ENCODE measurements around the gene SLC1A2.

Gene SLC1A2

DNA sequence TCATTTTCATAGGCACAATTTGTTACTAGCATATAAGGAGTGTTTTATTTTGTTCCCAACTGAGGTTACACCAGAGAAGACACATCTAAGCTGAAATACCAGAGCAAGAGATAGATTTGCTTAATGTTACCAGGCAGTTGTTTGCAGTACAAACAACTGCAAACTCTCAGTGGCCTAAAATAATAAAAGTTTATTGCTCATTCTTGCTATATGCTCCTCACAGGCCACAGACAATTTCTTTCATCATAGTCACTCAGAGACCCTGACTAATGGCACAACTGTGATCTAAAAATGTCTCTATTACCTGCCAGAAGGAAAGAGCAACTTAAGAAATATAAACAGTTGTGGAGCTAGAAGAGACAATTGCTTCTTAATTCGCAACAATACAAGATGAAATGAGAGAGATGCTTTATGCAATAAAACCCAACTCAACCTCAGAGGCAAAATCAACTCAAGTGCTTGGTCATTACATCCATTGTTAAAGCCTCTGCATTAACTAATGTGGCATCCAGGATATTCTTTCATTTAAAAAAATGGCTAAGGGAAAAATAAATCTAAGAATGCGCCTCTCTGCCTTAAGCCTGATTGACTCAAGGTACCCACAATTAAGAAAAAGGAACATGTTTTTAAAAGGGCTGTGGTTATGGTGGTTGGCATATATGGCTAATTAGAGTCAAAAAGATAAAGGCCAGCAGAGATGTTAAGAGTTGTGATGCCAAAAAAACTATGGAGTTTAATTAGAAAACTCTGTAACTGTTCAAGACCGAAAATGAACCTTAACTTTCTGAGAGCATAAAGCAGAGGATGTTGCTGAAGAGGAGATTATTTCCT lies 176.7 kb downstream of the SLC1A2 start:
- no peak for TF ChIP-seq CTCF (IDR thresholded peaks at IDR 0.05; ENCODE audit: borderline replicate concordance, insufficient read depth, low read depth, low read length)
- no peak overlapping the region for H3K4me3 ChIP-seq (ENCODE audit: low read depth, low read length)

- no peak for TF ChIP-seq CTCF (IDR thresholded peaks at IDR 0.05; ENCODE audit: borderline replicate concordance, insufficient read depth, low read depth, low read length)
- no peak overlapping the region for H3K4me3 ChIP-seq (ENCODE audit: low read depth, low read length)
Observed at GRCh38 chr11:35241531-35241930, 177.8 kb downstream of the SLC1A2 start.

DNA sequence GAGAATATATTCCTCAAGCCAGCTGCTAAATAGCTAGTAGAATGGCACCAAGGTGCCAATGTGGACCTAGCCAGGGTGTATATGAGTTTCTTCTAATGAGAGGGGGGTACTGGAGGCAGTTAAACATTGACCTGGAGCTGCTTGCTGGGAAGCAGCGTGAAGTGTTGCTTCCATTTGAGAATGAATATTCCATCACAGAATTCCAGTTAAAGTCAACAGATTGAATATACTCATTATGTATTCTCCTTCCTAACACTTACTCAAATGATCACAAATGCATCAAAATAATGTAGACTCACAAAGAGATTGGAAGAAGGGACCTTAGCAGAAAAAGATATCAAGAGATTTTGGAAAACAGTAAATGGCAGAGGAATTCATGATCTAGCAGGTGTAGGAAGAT lies 178.3 kb downstream of the SLC1A2 start:
- no peak overlapping the region for H3K4me3 ChIP-seq (ENCODE audit: low read depth, low read length)
- TF ChIP-seq CTCF (IDR thresholded peaks at IDR 0.05; ENCODE audit: borderline replicate concordance, insufficient read depth, low read depth, low read length), result no peak

GRCh38 chr11:35239471-35240075 lies 179.8 kb downstream of the SLC1A2 start:
- no peak for TF ChIP-seq CTCF (IDR thresholded peaks at IDR 0.05; ENCODE audit: borderline replicate concordance, insufficient read depth, low read depth, low read length)
- H3K4me3 ChIP-seq (ENCODE audit: low read depth, low read length), result no peak overlapping the region

GRCh38 chr11:35238882-35239281 lies 180.5 kb downstream of the SLC1A2 start:
- no peak overlapping the region for H3K4me3 ChIP-seq (ENCODE audit: low read depth, low read length)
- no peak for TF ChIP-seq CTCF (IDR thresholded peaks at IDR 0.05; ENCODE audit: borderline replicate concordance, insufficient read depth, low read depth, low read length)

DNA sequence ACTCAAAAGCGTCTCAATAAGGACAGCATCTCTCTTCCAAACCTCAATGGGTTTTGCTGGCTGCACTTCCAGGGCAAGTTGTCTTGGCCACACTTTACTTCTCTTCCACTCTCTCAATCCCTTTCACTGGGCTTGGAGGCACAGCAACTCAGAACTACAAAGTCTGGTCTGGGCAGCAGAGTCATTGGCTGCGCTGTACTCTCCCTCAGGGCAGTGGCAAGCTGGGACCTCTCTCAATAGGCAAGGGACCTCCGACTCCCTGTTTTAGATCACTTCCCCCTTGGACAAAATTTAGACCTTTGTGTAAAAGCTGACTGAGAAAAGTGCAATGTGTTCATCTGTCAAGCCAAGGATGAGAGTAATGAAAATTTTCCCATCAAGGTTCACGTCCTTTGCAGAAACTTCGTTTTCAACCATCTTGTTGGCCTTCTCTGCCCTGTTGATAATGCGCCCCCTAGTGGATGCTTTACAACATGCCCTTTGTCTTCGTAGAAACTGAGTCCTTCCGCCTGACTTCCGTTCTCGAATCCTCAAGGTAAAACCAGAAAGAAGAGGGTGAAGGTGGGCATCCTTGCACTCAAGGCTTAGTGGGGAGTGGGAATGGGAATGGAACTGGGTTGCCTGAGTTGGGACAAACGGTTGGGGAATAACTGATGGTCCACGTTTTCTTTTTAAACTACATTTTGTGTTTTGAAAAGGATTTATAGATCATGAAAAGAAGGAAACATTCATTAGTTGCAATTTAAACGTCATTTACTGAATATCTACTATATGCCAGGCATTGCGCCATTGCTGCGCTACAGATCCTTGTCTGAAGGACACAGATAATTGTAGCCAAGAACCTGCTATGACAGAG lies 181.3 kb downstream of the SLC1A2 start:
- TF ChIP-seq CTCF (IDR thresholded peaks at IDR 0.05; ENCODE audit: borderline replicate concordance, insufficient read depth, low read depth, low read length), result peak; percentile 78
- H3K4me3 ChIP-seq (ENCODE audit: low read depth, low read length), result no peak overlapping the region

Data from GM12875 (cell line).